WTC11 (cell line): ENCODE data around the gene GPD1L.
"Not testable (repeated sequence)": the region's sequence is repeated elsewhere in the genome, so short reads cannot be mapped to it uniquely, and the experiment has no call there.

Experiments
- ESRRA ChIP-seq: sonication (generic); formaldehyde crosslinking; IDR thresholded peaks from 2 replicates; pipeline ENCODE4 v1.8.1; 2022; ENCODE audit warnings: mild to moderate bottlenecking, missing genetic modification reagents, borderline replicate concordance
- FOXK1 ChIP-seq: sonication (generic); formaldehyde crosslinking; IDR thresholded peaks from 2 replicates; pipeline ENCODE4 v1.8.0; 2022; ENCODE audit warnings: mild to moderate bottlenecking, moderate library complexity, missing genetic modification reagents
- NFYB ChIP-seq: sonication (generic); formaldehyde crosslinking; conservative IDR thresholded peaks from 2 replicates; pipeline ENCODE4 v1.8.0; 2022; ENCODE audit warnings: low read depth, missing genetic modification reagents
- NR3C1 ChIP-seq: sonication (generic); formaldehyde crosslinking; conservative IDR thresholded peaks from 2 replicates; pipeline ENCODE4 v1.8.1; 2023; ENCODE audit warnings: low read depth, mild to moderate bottlenecking, missing genetic modification reagents
- TF ChIP-seq, protein P1 (sequence below): fragments of 200-600 bp; IDR thresholded peaks from 2 replicates; pipeline ENCODE4 v1.8.0; 2022; ENCODE audit warnings: antibody characterized with exemption

- TF ChIP-seq, protein P1, sequence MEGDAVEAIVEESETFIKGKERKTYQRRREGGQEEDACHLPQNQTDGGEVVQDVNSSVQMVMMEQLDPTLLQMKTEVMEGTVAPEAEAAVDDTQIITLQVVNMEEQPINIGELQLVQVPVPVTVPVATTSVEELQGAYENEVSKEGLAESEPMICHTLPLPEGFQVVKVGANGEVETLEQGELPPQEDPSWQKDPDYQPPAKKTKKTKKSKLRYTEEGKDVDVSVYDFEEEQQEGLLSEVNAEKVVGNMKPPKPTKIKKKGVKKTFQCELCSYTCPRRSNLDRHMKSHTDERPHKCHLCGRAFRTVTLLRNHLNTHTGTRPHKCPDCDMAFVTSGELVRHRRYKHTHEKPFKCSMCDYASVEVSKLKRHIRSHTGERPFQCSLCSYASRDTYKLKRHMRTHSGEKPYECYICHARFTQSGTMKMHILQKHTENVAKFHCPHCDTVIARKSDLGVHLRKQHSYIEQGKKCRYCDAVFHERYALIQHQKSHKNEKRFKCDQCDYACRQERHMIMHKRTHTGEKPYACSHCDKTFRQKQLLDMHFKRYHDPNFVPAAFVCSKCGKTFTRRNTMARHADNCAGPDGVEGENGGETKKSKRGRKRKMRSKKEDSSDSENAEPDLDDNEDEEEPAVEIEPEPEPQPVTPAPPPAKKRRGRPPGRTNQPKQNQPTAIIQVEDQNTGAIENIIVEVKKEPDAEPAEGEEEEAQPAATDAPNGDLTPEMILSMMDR: not testable (repeated sequence)
- not testable (repeated sequence) for TF ChIP-seq NR3C1; FOXK1; ESRRA (CRISPR knock-in tag); NFYB (CRISPR knock-in tag)
These were observed 1.8 kb downstream of the GPD1L start for GRCh38 chr3:32108224-32108623.
